Embryonic facial prominence (tissue), 1 donor: Measurements from ENCODE around the gene SPATA17.

ENCODE experiments used
- DNase-seq: peaks from one replicate; pipeline ENCODE4 v3.0.0-alpha.2; 2016; ENCODE audit errors: extremely low spot score

The SPATA17 gene

GRCh38 chr1:217847643-217848042 is 216.5 kb downstream of the SPATA17 start:
- DNase-seq: no peak

- DNase-seq: no peak
These were observed 225.3 kb downstream of the SPATA17 start for GRCh38 chr1:217856342-217857034.

- no peak for DNase-seq
These were observed 225.9 kb downstream of the SPATA17 start for GRCh38 chr1:217857061-217857460.

- no peak for DNase-seq
These were observed 230.5 kb downstream of the SPATA17 start for GRCh38 chr1:217861658-217862057.

GRCh38 chr1:217867446-217867995 is 236.4 kb downstream of the SPATA17 start:
- no peak for DNase-seq

- DNase-seq: no peak
These were observed 240.8 kb downstream of the SPATA17 start for GRCh38 chr1:217871955-217872354.

- DNase-seq: no peak
These were observed 244.1 kb downstream of the SPATA17 start for GRCh38 chr1:217875229-217875628.

GRCh38 chr1:217876401-217876800 is 245.3 kb downstream of the SPATA17 start:
- DNase-seq: no peak

GRCh38 chr1:217876896-217877295 is 245.8 kb downstream of the SPATA17 start:
- DNase-seq: no peak

GRCh38 chr1:217881131-217881543 is 250.0 kb downstream of the SPATA17 start:
- DNase-seq: no peak

- DNase-seq: no peak
These were observed 250.6 kb downstream of the SPATA17 start for GRCh38 chr1:217881607-217882332.

- DNase-seq: no peak
These were observed 254.0 kb downstream of the SPATA17 start for GRCh38 chr1:217885181-217885580.

- no peak for DNase-seq
These were observed 257.2 kb downstream of the SPATA17 start for GRCh38 chr1:217888328-217888727.

GRCh38 chr1:217889401-217889800 is 258.3 kb downstream of the SPATA17 start:
- DNase-seq: no peak

- no peak for DNase-seq
These were observed 260.8 kb downstream of the SPATA17 start for GRCh38 chr1:217891966-217892365.

GRCh38 chr1:217892750-217893149 is 261.6 kb downstream of the SPATA17 start:
- DNase-seq: no peak

GRCh38 chr1:217895841-217896240 is 264.7 kb downstream of the SPATA17 start:
- DNase-seq: no peak

- no peak for DNase-seq
These were observed 265.3 kb downstream of the SPATA17 start for GRCh38 chr1:217896490-217896889.

GRCh38 chr1:217897100-217897499 is 266.0 kb downstream of the SPATA17 start:
- no peak for DNase-seq

GRCh38 chr1:217899614-217900013 is 268.5 kb downstream of the SPATA17 start:
- DNase-seq: no peak

GRCh38 chr1:217907504-217907903 is 276.4 kb downstream of the SPATA17 start:
- DNase-seq: no peak

- DNase-seq: no peak
These were observed 279.1 kb downstream of the SPATA17 start for GRCh38 chr1:217910203-217910602.

- DNase-seq: no peak
These were observed 279.7 kb downstream of the SPATA17 start for GRCh38 chr1:217910791-217911320.
